Panc1 (cell line): ENCODE data around the gene TBX22. TPM values are rescaled to one million over a fixed set of nuclear protein-coding genes. Genes with fewer than 3 reads are reported as not detected.

Experiments used
- ATAC-seq: fragments of 200-7000 bp; cut with Tn5 transposase; 2 replicates; pipeline ENCODE4 v1.9.1; 2020; ENCODE audit warnings: mild to moderate bottlenecking, moderate library complexity
- BruUV-seq: library from RNA; stranded (reverse); fragments of 400-500 nt; replicated peaks from 2 replicates; lab custom pipeline; 2021; lab: Mats Ljungman, UMichigan
- CTCF ChIA-PET: fragments of 300-600 bp; sonication (Branson Sonifier 250); formaldehyde crosslinking; loops from one replicate; lab custom pipeline; 2022; ENCODE audit warnings: antibody characterized with exemption; lab: Charles Lee
- POLR2A ChIA-PET: fragments of 300-600 bp; sonication (Branson Sonifier 250); formaldehyde crosslinking; loops from one replicate; lab custom pipeline; 2022; ENCODE audit warnings: antibody characterized with exemption; lab: Charles Lee
- DNase-seq: peaks from one replicate; pipeline ENCODE4 v3.0.0-alpha.2; 2010; ENCODE audit warnings: low read depth, low spot score
- H3K27ac ChIP-seq: 2 replicates; pipeline ENCODE4 v1.5.1; 2011; ENCODE audit warnings: mild to moderate bottlenecking, low read length, inconsistent platforms
- H3K27me3 ChIP-seq: fragments of 200-500 bp; sonication (Bioruptor generic); 2 replicates; pipeline ENCODE4 v1.6.0; 2014; ENCODE audit warnings: low read length, inconsistent platforms; ENCODE audit not compliant: control insufficient read depth, insufficient read depth
- H3K36me3 ChIP-seq: fragments of 200-500 bp; sonication (Bioruptor generic); 2 replicates; pipeline ENCODE4 v1.5.1; 2014; ENCODE audit warnings: inconsistent platforms, mild to moderate bottlenecking, low read length, moderate library complexity; ENCODE audit not compliant: control insufficient read depth, insufficient read depth
- H3K4me1 ChIP-seq: 2 replicates; pipeline ENCODE4 v1.5.1; 2011; ENCODE audit warnings: inconsistent platforms, mild to moderate bottlenecking, low read length, moderate library complexity; ENCODE audit not compliant: control insufficient read depth, insufficient read depth
- H3K4me3 ChIP-seq, 2 experiments: 2 replicates each; pipeline ENCODE4 v1.5.1; 2011 to 2012; ENCODE audit warnings: low read depth in 2 of 2, low read length in 2 of 2, mild to moderate bottlenecking in 2 of 2, inconsistent platforms in 1 of 2, moderate library complexity in 1 of 2
- H3K9me3 ChIP-seq: fragments of 200-500 bp; sonication (Bioruptor generic); 2 replicates; pipeline ENCODE4 v1.5.1; 2014; ENCODE audit warnings: low read depth, mild to moderate bottlenecking, inconsistent platforms, low read length, moderate library complexity; ENCODE audit not compliant: control insufficient read depth, insufficient read depth
- POLR2AphosphoS5 ChIP-seq: IDR thresholded peaks from 2 replicates; pipeline ENCODE4 v1.6.1; 2012; ENCODE audit warnings: mild to moderate bottlenecking, low read depth, low read length, moderate library complexity
- SIN3A ChIP-seq: IDR thresholded peaks from 2 replicates; pipeline ENCODE4 v1.6.1; 2012; ENCODE audit warnings: low read depth, mild to moderate bottlenecking, low read length, moderate library complexity, borderline replicate concordance; ENCODE audit not compliant: insufficient read depth
- TCF7L2 ChIP-seq: IDR thresholded peaks from 2 replicates; pipeline ENCODE4 v1.6.1; 2011; ENCODE audit warnings: mild to moderate bottlenecking, low read depth, low read length, inconsistent platforms
- in situ Hi-C: cut with HindIII; loops from 2 replicates; pipeline ENCODE4 v1.10.0; 2016; ENCODE audit warnings: low sequenced_read_pairs, low pct_unique_long_range_greater_than_20kb
- intact Hi-C: fragments of 100-400 bp; cut with micrococcal nuclease; formaldehyde crosslinking; loops from one replicate; pipeline ENCODE4 v1.10.0; 2022; ENCODE audit not compliant: unreplicated experiment
- total RNA-seq: library from RNA; stranded (reverse); gene quantifications from one replicate; pipeline ENCODE4 v1.2.1, GENCODE V29; 2021; ENCODE audit not compliant: unreplicated experiment
- TF ChIP-seq, protein P1 (sequence below): fragments of 450-650 bp; IDR thresholded peaks from 2 replicates; pipeline ENCODE4 v1.5.1; 2017; ENCODE audit warnings: mild to moderate bottlenecking
- TF ChIP-seq, protein P2 (sequence below), 2 experiments: IDR thresholded peaks; 2 replicates each; pipeline ENCODE4 v1.6.1; 2011 to 2012; ENCODE audit warnings: low read depth in 2 of 2, control low read depth in 1 of 2, low read length in 1 of 2, mild to moderate bottlenecking in 1 of 2, moderate library complexity in 1 of 2; ENCODE audit not compliant: insufficient read depth in 1 of 2

Gene TBX22
- total RNA-seq, 1 experiment from 2014 or later = not detected

DNA sequence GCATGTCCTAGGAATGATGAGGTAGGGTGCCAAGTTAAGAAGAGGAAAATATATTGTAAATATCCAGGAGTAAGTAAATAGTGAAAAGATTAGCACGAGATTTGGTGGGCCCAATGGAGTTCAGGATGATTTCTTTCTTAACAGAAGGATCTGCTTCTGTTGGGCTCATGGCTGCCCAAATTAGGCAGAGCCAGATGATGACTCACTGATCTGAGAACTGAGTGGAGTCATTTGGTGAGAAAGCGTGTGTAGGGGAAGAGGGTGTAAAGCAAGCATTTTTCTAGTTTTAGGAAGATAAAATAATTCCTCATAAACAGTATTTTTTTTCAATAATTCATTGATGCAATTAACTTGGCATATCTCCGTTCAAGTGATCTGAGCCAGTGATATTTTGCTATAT is 1.6 kb downstream of the TBX22 start:
- ChIA-PET POLR2A (no interaction called here), CTCF (no interaction called here)
- no peak overlapping the region for H3K4me3 ChIP-seq
- H3K27me3 ChIP-seq = no peaks in the 10 kb centered on the region; the same call in 1 of the 2 replicates
- ATAC-seq = no peak
- no TSS peak for BruUV-seq
- no peaks in the 10 kb centered on the region for H3K36me3 ChIP-seq
- no peaks in the 10 kb centered on the region for H3K9me3 ChIP-seq
- no peak for DNase-seq
- intact Hi-C loops = no loop called here
- no peak overlapping the region for H3K27ac ChIP-seq
- in situ Hi-C loops = no loop called here
- H3K4me1 ChIP-seq = no peaks in the 10 kb centered on the region
- no peak for TF ChIP-seq TCF7L2
- no peak for TF ChIP-seq POLR2AphosphoS5
- TF ChIP-seq, protein P1, sequence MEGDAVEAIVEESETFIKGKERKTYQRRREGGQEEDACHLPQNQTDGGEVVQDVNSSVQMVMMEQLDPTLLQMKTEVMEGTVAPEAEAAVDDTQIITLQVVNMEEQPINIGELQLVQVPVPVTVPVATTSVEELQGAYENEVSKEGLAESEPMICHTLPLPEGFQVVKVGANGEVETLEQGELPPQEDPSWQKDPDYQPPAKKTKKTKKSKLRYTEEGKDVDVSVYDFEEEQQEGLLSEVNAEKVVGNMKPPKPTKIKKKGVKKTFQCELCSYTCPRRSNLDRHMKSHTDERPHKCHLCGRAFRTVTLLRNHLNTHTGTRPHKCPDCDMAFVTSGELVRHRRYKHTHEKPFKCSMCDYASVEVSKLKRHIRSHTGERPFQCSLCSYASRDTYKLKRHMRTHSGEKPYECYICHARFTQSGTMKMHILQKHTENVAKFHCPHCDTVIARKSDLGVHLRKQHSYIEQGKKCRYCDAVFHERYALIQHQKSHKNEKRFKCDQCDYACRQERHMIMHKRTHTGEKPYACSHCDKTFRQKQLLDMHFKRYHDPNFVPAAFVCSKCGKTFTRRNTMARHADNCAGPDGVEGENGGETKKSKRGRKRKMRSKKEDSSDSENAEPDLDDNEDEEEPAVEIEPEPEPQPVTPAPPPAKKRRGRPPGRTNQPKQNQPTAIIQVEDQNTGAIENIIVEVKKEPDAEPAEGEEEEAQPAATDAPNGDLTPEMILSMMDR = no peak
- TF ChIP-seq SIN3A = no peak
- TF ChIP-seq, protein P2, sequence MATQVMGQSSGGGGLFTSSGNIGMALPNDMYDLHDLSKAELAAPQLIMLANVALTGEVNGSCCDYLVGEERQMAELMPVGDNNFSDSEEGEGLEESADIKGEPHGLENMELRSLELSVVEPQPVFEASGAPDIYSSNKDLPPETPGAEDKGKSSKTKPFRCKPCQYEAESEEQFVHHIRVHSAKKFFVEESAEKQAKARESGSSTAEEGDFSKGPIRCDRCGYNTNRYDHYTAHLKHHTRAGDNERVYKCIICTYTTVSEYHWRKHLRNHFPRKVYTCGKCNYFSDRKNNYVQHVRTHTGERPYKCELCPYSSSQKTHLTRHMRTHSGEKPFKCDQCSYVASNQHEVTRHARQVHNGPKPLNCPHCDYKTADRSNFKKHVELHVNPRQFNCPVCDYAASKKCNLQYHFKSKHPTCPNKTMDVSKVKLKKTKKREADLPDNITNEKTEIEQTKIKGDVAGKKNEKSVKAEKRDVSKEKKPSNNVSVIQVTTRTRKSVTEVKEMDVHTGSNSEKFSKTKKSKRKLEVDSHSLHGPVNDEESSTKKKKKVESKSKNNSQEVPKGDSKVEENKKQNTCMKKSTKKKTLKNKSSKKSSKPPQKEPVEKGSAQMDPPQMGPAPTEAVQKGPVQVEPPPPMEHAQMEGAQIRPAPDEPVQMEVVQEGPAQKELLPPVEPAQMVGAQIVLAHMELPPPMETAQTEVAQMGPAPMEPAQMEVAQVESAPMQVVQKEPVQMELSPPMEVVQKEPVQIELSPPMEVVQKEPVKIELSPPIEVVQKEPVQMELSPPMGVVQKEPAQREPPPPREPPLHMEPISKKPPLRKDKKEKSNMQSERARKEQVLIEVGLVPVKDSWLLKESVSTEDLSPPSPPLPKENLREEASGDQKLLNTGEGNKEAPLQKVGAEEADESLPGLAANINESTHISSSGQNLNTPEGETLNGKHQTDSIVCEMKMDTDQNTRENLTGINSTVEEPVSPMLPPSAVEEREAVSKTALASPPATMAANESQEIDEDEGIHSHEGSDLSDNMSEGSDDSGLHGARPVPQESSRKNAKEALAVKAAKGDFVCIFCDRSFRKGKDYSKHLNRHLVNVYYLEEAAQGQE (IDR thresholded peaks at IDR 0.05; ENCODE audit: insufficient read depth in 1 of 2, low read depth in 2 of 2, low read length in 1 of 2) = no peak

GRCh38 chrX:80021621-80022020 is 7.1 kb downstream of the TBX22 start:
- Histone ChIP-seq H3K4me1 (no peaks in the 10 kb centered on the region), H3K36me3 (no peaks in the 10 kb centered on the region), H3K4me3 (no peak overlapping the region), H3K27ac (no peak overlapping the region), H3K9me3 (no peaks in the 10 kb centered on the region), H3K27me3 (no peaks in the 10 kb centered on the region; the same call in 1 of the 2 replicates)
- ATAC-seq (no peak), DNase-seq (no peak)
- in situ Hi-C loops = no loop called here
- intact Hi-C loops = no loop called here
- no TSS peak for BruUV-seq
- POLR2A ChIA-PET = interaction anchor here (0.5 kb wide), 1 partner anchor 239 kb away, joined by 3 read pairs; no protein-coding TSS in a partner anchor
- TF ChIP-seq, protein P2 (IDR thresholded peaks at IDR 0.05; ENCODE audit: insufficient read depth in 1 of 2, low read depth in 2 of 2, low read length in 1 of 2) = no peak
- no peak for TF ChIP-seq SIN3A
- TF ChIP-seq, protein P1 = no peak
- no peak for TF ChIP-seq POLR2AphosphoS5
- TF ChIP-seq TCF7L2 = no peak
- CTCF ChIA-PET = no interaction called here
